SK-N-SH (cell line): ENCODE data around the gene PYGM. TPM values are rescaled to one million over a fixed set of nuclear protein-coding genes. Genes with fewer than 3 reads are reported as not detected.

Source experiments
- CTCF ChIA-PET: fragments of 300-600, 350-600 bp; formaldehyde crosslinking; extraction: SDS; loops from one replicate; lab custom pipeline; 2021; lab: Yijun Ruan, JAX
- POLR2A ChIA-PET: fragments of 350-600 bp; sonication (Branson Sonifier 250); formaldehyde crosslinking; extraction: SDS; loops from one replicate; lab custom pipeline; 2020; ENCODE audit warnings: antibody characterized with exemption, inconsistent platforms; lab: Yijun Ruan, JAX
- DNase-seq: peaks from one replicate; pipeline ENCODE4 v3.0.0; 2012
- H2AFZ ChIP-seq: fragments of 200-600 bp; sonication (generic); 2 replicates; pipeline ENCODE4 v1.8.1; 2016; ENCODE audit warnings: antibody characterized with exemption, mild to moderate bottlenecking, low read depth
- H3F3A ChIP-seq: fragments of 200-600 bp; sonication (generic); replicated peaks from 2 replicates; pipeline ENCODE3; 2016; ENCODE audit warnings: antibody characterized with exemption, mild to moderate bottlenecking; ENCODE audit not compliant: insufficient read depth
- H3K27ac ChIP-seq, 2 experiments: fragments of 200-500 bp in 1 of 2; fragments of 200-600 bp in 1 of 2; sonication (Bioruptor generic) in 1 of 2; sonication (generic), shearing (Covaris generic) in 1 of 2; 2 replicates each; pipeline versions ENCODE4 v1.5.1 to v1.6.1; 2014 to 2016; ENCODE audit warnings: low read depth in 2 of 2, inconsistent platforms in 1 of 2, low read length in 1 of 2, mild to moderate bottlenecking in 1 of 2, mixed read lengths in 1 of 2
- H3K27me3 ChIP-seq: fragments of 200-600 bp; sonication (generic), shearing (Covaris generic); 2 replicates; pipeline ENCODE4 v1.6.1; 2016; ENCODE audit warnings: mixed run types; ENCODE audit not compliant: insufficient read depth
- H3K36me3 ChIP-seq, 2 experiments: fragments of 200-500 bp in 1 of 2; fragments of 200-600 bp in 1 of 2; sonication (Bioruptor generic) in 1 of 2; sonication (generic) in 1 of 2; replicated peaks in 1 of 2; 2 replicates each; pipeline versions ENCODE3 to v1.5.1; 2014 to 2016; ENCODE audit warnings: low read length in 1 of 2, mild to moderate bottlenecking in 1 of 2; ENCODE audit not compliant: insufficient read depth in 2 of 2, control insufficient read depth in 1 of 2
- H3K4me1 ChIP-seq, 2 experiments: fragments of 200-500 bp in 1 of 2; fragments of 200-600 bp in 1 of 2; sonication (Bioruptor generic) in 1 of 2; sonication (generic), shearing (Covaris generic) in 1 of 2; 2 replicates each; pipeline versions ENCODE4 v1.5.1 to v1.6.1; 2014 to 2016; ENCODE audit warnings: low read depth in 1 of 2, low read length in 1 of 2, mixed run types in 1 of 2; ENCODE audit not compliant: insufficient read depth in 2 of 2, control insufficient read depth in 1 of 2
- H3K4me2 ChIP-seq: fragments of 200-600 bp; sonication (generic), shearing (Covaris generic); 2 replicates; pipeline ENCODE4 v1.6.1; 2017; ENCODE audit warnings: mixed run types
- H3K4me3 ChIP-seq, 2 experiments: fragments of 200-500 bp in 1 of 2; fragments of 200-600 bp in 1 of 2; sonication (Bioruptor generic) in 1 of 2; sonication (generic), shearing (Covaris generic) in 1 of 2; 2 replicates each; pipeline versions ENCODE4 v1.5.1 to v1.8.1; 2014 to 2016; ENCODE audit warnings: low read depth in 2 of 2, inconsistent platforms in 1 of 2, low read length in 1 of 2, mild to moderate bottlenecking in 1 of 2, mixed read lengths in 1 of 2, moderate library complexity in 1 of 2
- H3K79me2 ChIP-seq: fragments of 200-600 bp; sonication (generic); 2 replicates; pipeline ENCODE4 v1.8.1; 2017; ENCODE audit warnings: mild to moderate bottlenecking; ENCODE audit not compliant: insufficient read depth
- H3K9ac ChIP-seq: fragments of 200-600 bp; sonication (generic); 2 replicates; pipeline ENCODE4 v1.6.1; 2017; ENCODE audit warnings: mixed run types
- H3K9me2 ChIP-seq: fragments of 200-600 bp; sonication (generic); 2 replicates; pipeline ENCODE4 v1.6.1; 2017; ENCODE audit warnings: mixed run types
- H3K9me3 ChIP-seq: fragments of 200-600 bp; sonication (generic); 2 replicates; pipeline ENCODE4 v1.6.1; 2017; ENCODE audit warnings: mixed run types, mild to moderate bottlenecking, moderate library complexity
- H4K20me1 ChIP-seq: fragments of 200-600 bp; sonication (generic); 2 replicates; pipeline ENCODE4 v1.6.1; 2017; ENCODE audit warnings: mild to moderate bottlenecking, mixed run types; ENCODE audit not compliant: insufficient read depth
- CHD2 ChIP-seq: fragments of 150-350 bp; IDR thresholded peaks from 2 replicates; pipeline ENCODE4 v1.6.1; 2018; ENCODE audit warnings: low read length; ENCODE audit not compliant: partially characterized antibody
- MAX ChIP-seq: IDR thresholded peaks from 2 replicates; pipeline ENCODE4 v1.4.0; 2012; ENCODE audit warnings: low read depth
- MXI1 ChIP-seq: IDR thresholded peaks from 2 replicates; pipeline ENCODE4 v1.6.1; 2012; ENCODE audit warnings: mild to moderate bottlenecking, low read depth, low read length, improper control_type of control experiment
- PBX3 ChIP-seq: IDR thresholded peaks from 2 replicates; pipeline ENCODE4; 2012
- RAD21 ChIP-seq: IDR thresholded peaks from 2 replicates; pipeline ENCODE4 v1.6.1; 2012; ENCODE audit warnings: mild to moderate bottlenecking, low read length
- RFX5 ChIP-seq: IDR thresholded peaks from 2 replicates; pipeline ENCODE4 v1.6.1; 2012; ENCODE audit warnings: mild to moderate bottlenecking, improper control_type of control experiment, low read length
- TCF12 ChIP-seq: IDR thresholded peaks from 2 replicates; pipeline ENCODE4 v1.4.0; 2012
- TEAD4 ChIP-seq: IDR thresholded peaks from 2 replicates; pipeline ENCODE4 v1.4.0; 2012; ENCODE audit warnings: mild to moderate bottlenecking, borderline replicate concordance; ENCODE audit not compliant: insufficient read depth
- USF1 ChIP-seq: IDR thresholded peaks from 2 replicates; pipeline ENCODE4 v1.4.0; 2012; ENCODE audit warnings: low read depth, borderline replicate concordance
- USF2 ChIP-seq: fragments of 150-350 bp; IDR thresholded peaks from 2 replicates; pipeline ENCODE4 v1.6.1; 2017; ENCODE audit warnings: antibody characterized with exemption, low read length, low read depth, borderline replicate concordance
- WGBS: methylation state at CpG from one replicate; pipeline ENCODE4 v1.1.6; 2017; ENCODE audit warnings: low lambda C conversion rate; 5-methylcytosine and 5-hydroxymethylcytosine counted together
- polyA plus RNA-seq, 3 experiments: library from polyadenylated mRNA; depleted of rRNA; stranded (reverse); fragments of >200 nt; gene quantifications; 2 replicates each; pipeline ENCODE4 v1.2.3, GENCODE V29; 2012

Gene PYGM
- polyA plus RNA-seq, 1 of the 3 experiments (the other 2 are of a cell fraction), result 0.08 TPM

GRCh38 chr11:64791781-64792291 lies 32.1 kb upstream of the PYGM start (continued):
- no peak for TF ChIP-seq USF2

- CTCF ChIA-PET, result interaction anchor here (0.8 kb wide), 1 partner anchor 9 kb away, joined by 5 read pairs; no protein-coding TSS in a partner anchor
- Histone ChIP-seq H2AFZ (no peak overlapping the region), H3K9ac (no peak overlapping the region), H3F3A (peaks cover 15% of the 10 kb centered on the region)
- POLR2A ChIA-PET, result no interaction called here
- TF ChIP-seq TCF12 (no peak), USF1 (no peak), CHD2 (no peak), TEAD4 (no peak), PBX3 (no peak), RAD21 (no peak)
- TF ChIP-seq, all 33 proteins: peak for 0
- 95% methylated on average over 14 of the region's 25 CpGs for WGBS
- Histone ChIP-seq H3K4me1 (no peaks in the 10 kb centered on the region), H3K79me2 (no peaks in the 10 kb centered on the region), H4K20me1 (no peaks in the 10 kb centered on the region), H3K27me3 (no peaks in the 10 kb centered on the region), H3K4me2 (no peak overlapping the region), H3K9me3 (no peaks in the 10 kb centered on the region), H3K9me2 (no peaks in the 10 kb centered on the region), H3K36me3 (peaks cover 0 to 9% of the 10 kb centered on the region in 2 experiments), H3K27ac (no peak overlapping the region), H3K4me3 (no peak overlapping the region)
- DNase-seq, result no peak
These were observed 30.7 kb upstream of the PYGM start for GRCh38 chr11:64790205-64791095.

- ChIA-PET CTCF (interaction anchor here (0.8 to 1.9 kb wide), 3 partner anchors 101 to 322 kb away, joined by 3 to 4 read pairs (median 3); partner anchors contain the start of gene TM7SF2), POLR2A (no interaction called here)
- no peak overlapping the region for H3K27ac ChIP-seq
- H4K20me1 ChIP-seq, result no peaks in the 10 kb centered on the region
- no peaks in the 10 kb centered on the region for H3K27me3 ChIP-seq
- H2AFZ ChIP-seq, result no peak overlapping the region
- no peak overlapping the region for H3K9ac ChIP-seq
- DNase-seq, result peak; percentile 12
- no peaks in the 10 kb centered on the region for H3K79me2 ChIP-seq
- no peak overlapping the region for H3K4me3 ChIP-seq
- peaks cover 0 to 9% of the 10 kb centered on the region in 2 experiments for H3K36me3 ChIP-seq
- H3K4me1 ChIP-seq, result no peaks in the 10 kb centered on the region
- 90% methylated on average over 7 of the region's 15 CpGs for WGBS
- peaks cover 19% of the 10 kb centered on the region for H3F3A ChIP-seq
- no peaks in the 10 kb centered on the region for H3K9me3 ChIP-seq
- H3K9me2 ChIP-seq, result no peaks in the 10 kb centered on the region
- H3K4me2 ChIP-seq, result no peak overlapping the region
- TF ChIP-seq MAX, result no peak
- TF ChIP-seq MXI1, result no peak
- TF ChIP-seq RFX5, result no peak
These were observed 29.8 kb upstream of the PYGM start for GRCh38 chr11:64789331-64790204.
